Stimulated activated CD4-positive, alpha-beta T cell treated with anti-CD3 and anti-CD28 coated beads, Interleukin-1b, Interleukin-23, amount 100 ng/mL, for 1 hour (primary cell): ENCODE results near the gene STAT1.

ENCODE experiments used
- DNase-seq, 2 donors: peaks; one replicate each; pipeline ENCODE4 v3.0.0-alpha.2; 2020; ENCODE audit warnings: low read depth in 2 of 2

The STAT1 gene

GRCh38 chr2:191031256-191031655 is 17.3 kb upstream of the STAT1 start:
- DNase-seq, result no peak

GRCh38 chr2:191030521-191031154 is 16.7 kb upstream of the STAT1 start:
- no peak for DNase-seq

GRCh38 chr2:191029280-191029950 is 15.4 kb upstream of the STAT1 start:
- no peak for DNase-seq

- DNase-seq, result no peak
Measured at GRCh38 chr2:191026377-191026776, 12.4 kb upstream of the STAT1 start.

GRCh38 chr2:191025135-191025534 is 11.2 kb upstream of the STAT1 start:
- DNase-seq, result no peak

- DNase-seq, result no peak
Measured at GRCh38 chr2:191023235-191023679, 9.3 kb upstream of the STAT1 start.

- no peak for DNase-seq
Measured at GRCh38 chr2:191020742-191021381, 6.9 kb upstream of the STAT1 start.

GRCh38 chr2:191020221-191020741 is 6.3 kb upstream of the STAT1 start:
- peak; percentile 83 to 92 for DNase-seq

- no peak for DNase-seq
Measured at GRCh38 chr2:191019376-191019775, 5.4 kb upstream of the STAT1 start.

GRCh38 chr2:191018643-191019119 is 4.7 kb upstream of the STAT1 start:
- no peak for DNase-seq

- no peak for DNase-seq
Measured at GRCh38 chr2:191018048-191018447, 4.1 kb upstream of the STAT1 start.

- DNase-seq, result no peak
Measured at GRCh38 chr2:191015831-191016230, 1.9 kb upstream of the STAT1 start.

GRCh38 chr2:191015239-191015638 is 1.3 kb upstream of the STAT1 start:
- no peak for DNase-seq

GRCh38 chr2:191014653-191015020 is 666 bp upstream of the STAT1 start:
- no peak for DNase-seq

- DNase-seq, result no peak
Measured at GRCh38 chr2:191013682-191013931, 364 bp downstream of the STAT1 start.

GRCh38 chr2:191012845-191013681 is 908 bp downstream of the STAT1 start:
- no peak for DNase-seq

- no peak for DNase-seq
Measured at GRCh38 chr2:191012346-191012745, 1.6 kb downstream of the STAT1 start.

- DNase-seq, result no peak
Measured at GRCh38 chr2:191010887-191011885, 2.8 kb downstream of the STAT1 start.

- no peak for DNase-seq
Measured at GRCh38 chr2:191009541-191010374, 4.2 kb downstream of the STAT1 start.

- DNase-seq, result no peak
Measured at GRCh38 chr2:191008286-191008685, 5.7 kb downstream of the STAT1 start.
